IMR-90 (cell line): ENCODE measurements around the gene TP63. TPM values are rescaled to one million over a fixed set of nuclear protein-coding genes. Genes with fewer than 3 reads are reported as not detected.

Source experiments
- ATAC-seq: fragments of 200-7000 bp; cut with Tn5 transposase; 2 replicates; pipeline ENCODE4 v1.9.1; 2020; ENCODE audit warnings: low read depth, mild to moderate bottlenecking, moderate library complexity
- BruUV-seq: library from RNA; stranded (reverse); fragments of 400-500 nt; replicated peaks from 2 replicates; lab custom pipeline; 2021; lab: Mats Ljungman, UMichigan
- CTCF ChIA-PET: fragments of 300-600 bp; formaldehyde crosslinking; extraction: SDS; loops from one replicate; lab custom pipeline; 2021; ENCODE audit warnings: antibody characterized with exemption; lab: Yijun Ruan, JAX
- POLR2A ChIA-PET: fragments of 300-600 bp; sonication (Branson Sonifier 250); formaldehyde crosslinking; loops from one replicate; lab custom pipeline; 2022; ENCODE audit warnings: antibody characterized with exemption; ENCODE audit not compliant: unreplicated experiment; lab: Charles Lee
- DNase-seq: peaks from one replicate; pipeline ENCODE4 v3.0.0; 2013
- H2AFZ ChIP-seq: replicated peaks from 2 replicates; pipeline ENCODE3; 2013; ENCODE audit warnings: low read length, mild to moderate bottlenecking; ENCODE audit not compliant: poor library complexity
- H2AK5ac ChIP-seq: 2 replicates; pipeline ENCODE4 v1.6.1; 2013; ENCODE audit warnings: low read depth, low read length, inconsistent platforms
- H2AK9ac ChIP-seq: replicated peaks from 2 replicates; pipeline ENCODE3; 2013; ENCODE audit warnings: mild to moderate bottlenecking, low read depth, low read length, moderate library complexity; ENCODE audit not compliant: poor library complexity
- H2BK120ac ChIP-seq: 2 replicates; pipeline ENCODE4 v1.6.1; 2013; ENCODE audit warnings: low read depth, low read length, inconsistent platforms
- H2BK15ac ChIP-seq: 3 replicates; pipeline ENCODE4 v1.6.1; 2013; ENCODE audit warnings: low read depth, low read length, inconsistent platforms
- H2BK20ac ChIP-seq: 2 replicates; pipeline ENCODE4 v1.6.1; 2013; ENCODE audit warnings: low read depth, mild to moderate bottlenecking, inconsistent platforms, low read length, moderate library complexity
- H2BK5ac ChIP-seq: 2 replicates; pipeline ENCODE4 v1.6.1; 2013; ENCODE audit warnings: mild to moderate bottlenecking, low read depth, low read length, inconsistent platforms; ENCODE audit not compliant: poor library complexity, severe bottlenecking
- H3K14ac ChIP-seq: replicated peaks from 2 replicates; pipeline ENCODE4 v1.6.1; 2013; ENCODE audit warnings: low read depth, low read length, inconsistent platforms
- H3K18ac ChIP-seq: 2 replicates; pipeline ENCODE4 v1.6.1; 2013; ENCODE audit warnings: low read depth, low read length, control low read depth
- H3K23ac ChIP-seq: 2 replicates; pipeline ENCODE4 v1.6.1; 2013; ENCODE audit warnings: low read depth, low read length, inconsistent platforms
- H3K27ac ChIP-seq: 2 replicates; pipeline ENCODE4 v1.5.1; 2013; ENCODE audit warnings: mild to moderate bottlenecking, control low read depth, low read length; ENCODE audit not compliant: insufficient read depth
- H3K27me3 ChIP-seq: 2 replicates; pipeline ENCODE4 v1.6.1; 2013; ENCODE audit warnings: low read length; ENCODE audit not compliant: control insufficient read depth, insufficient read depth
- H3K36me3 ChIP-seq: 2 replicates; pipeline ENCODE4 v1.6.1; 2013; ENCODE audit warnings: low read length, mixed read lengths; ENCODE audit not compliant: control insufficient read depth, insufficient read depth
- H3K4ac ChIP-seq: 2 replicates; pipeline ENCODE4 v1.6.1; 2013; ENCODE audit warnings: low read depth, low read length, inconsistent platforms
- H3K4me1 ChIP-seq: 2 replicates; pipeline ENCODE4 v1.6.1; 2013; ENCODE audit warnings: low read length, mixed read lengths; ENCODE audit not compliant: control insufficient read depth, insufficient read depth
- H3K4me2 ChIP-seq: 2 replicates; pipeline ENCODE4 v1.6.1; 2013; ENCODE audit warnings: low read depth, mild to moderate bottlenecking, control low read depth, low read length, moderate library complexity
- H3K4me3 ChIP-seq: 2 replicates; pipeline ENCODE4 v1.5.1; 2013; ENCODE audit warnings: low read depth, mild to moderate bottlenecking, control low read depth, low read length, moderate library complexity; ENCODE audit not compliant: insufficient read depth
- H3K56ac ChIP-seq: 2 replicates; pipeline ENCODE4 v1.6.1; 2013; ENCODE audit warnings: low read length, inconsistent platforms; ENCODE audit not compliant: insufficient read depth; ENCODE audit errors: extremely low read depth
- H3K79me1 ChIP-seq, 2 experiments: 2 replicates each; pipeline ENCODE4 v1.6.1; 2013; ENCODE audit warnings: low read length in 2 of 2, inconsistent platforms in 1 of 2, low read depth in 1 of 2
- H3K9ac ChIP-seq: 2 replicates; pipeline ENCODE4 v1.6.1; 2013; ENCODE audit warnings: low read depth, low read length, control low read depth
- H3K9me1 ChIP-seq: 2 replicates; pipeline ENCODE4 v1.6.1; 2013; ENCODE audit warnings: low read length, inconsistent platforms; ENCODE audit not compliant: insufficient read depth
- H3K9me3 ChIP-seq: 2 replicates; pipeline ENCODE4 v1.6.1; 2013; ENCODE audit warnings: low read length; ENCODE audit not compliant: control insufficient read depth, insufficient read depth
- H4K20me1 ChIP-seq: 2 replicates; pipeline ENCODE4 v1.6.1; 2013; ENCODE audit warnings: low read length, inconsistent platforms; ENCODE audit not compliant: insufficient read depth
- H4K5ac ChIP-seq: 2 replicates; pipeline ENCODE4 v1.6.1; 2013; ENCODE audit warnings: mild to moderate bottlenecking, low read depth, low read length, control low read depth
- H4K8ac ChIP-seq, 2 experiments: 2 replicates each; pipeline ENCODE4 v1.6.1; 2013; ENCODE audit warnings: low read depth in 2 of 2, low read length in 2 of 2, control low read depth in 1 of 2, inconsistent platforms in 1 of 2
- H4K91ac ChIP-seq: 2 replicates; pipeline ENCODE4 v1.6.1; 2013; ENCODE audit warnings: low read depth, low read length, inconsistent platforms; ENCODE audit not compliant: insufficient read depth
- BHLHE40 ChIP-seq: fragments of 150-350 bp; IDR thresholded peaks from 2 replicates; pipeline ENCODE4 v1.6.1; 2016; ENCODE audit warnings: mild to moderate bottlenecking, low read depth, low read length
- CEBPB ChIP-seq: IDR thresholded peaks from 2 replicates; pipeline ENCODE4 v1.6.1; 2012; ENCODE audit warnings: low read depth, low read length, improper control_type of control experiment
- ELK1 ChIP-seq: fragments of 150-350 bp; IDR thresholded peaks from 2 replicates; pipeline ENCODE4 v1.6.1; 2016; ENCODE audit warnings: low read depth, mild to moderate bottlenecking, low read length, moderate library complexity, borderline replicate concordance
- MAFK ChIP-seq: IDR thresholded peaks from 2 replicates; pipeline ENCODE4 v1.6.1; 2012; ENCODE audit warnings: low read depth, low read length, improper control_type of control experiment
- MAZ ChIP-seq: IDR thresholded peaks from 2 replicates; pipeline ENCODE4 v1.6.1; 2012; ENCODE audit warnings: low read depth, mild to moderate bottlenecking, low read length, improper control_type of control experiment, moderate library complexity, borderline replicate concordance
- RFX5 ChIP-seq: IDR thresholded peaks from 2 replicates; pipeline ENCODE4 v1.8.0; 2012; ENCODE audit warnings: low read depth, mild to moderate bottlenecking, low read length, moderate library complexity
- SMC3 ChIP-seq: fragments of 150-350 bp; IDR thresholded peaks from 2 replicates; pipeline ENCODE4 v1.6.1; 2016; ENCODE audit warnings: low read depth, mild to moderate bottlenecking, antibody characterized with exemption, low read length, moderate library complexity
- WGBS, 2 experiments: methylation state at CpG; one replicate each; pipeline versions ENCODE4 v1.1.5 to v1.1.7; 2013; ENCODE audit warnings: missing lambda C conversion rate in 2 of 2; ENCODE audit not compliant: insufficient read length in 1 of 2; ENCODE audit errors: extremely low coverage in 2 of 2; 5-methylcytosine and 5-hydroxymethylcytosine counted together
- dilution Hi-C: fragments of 300-500 bp; cut with HindIII; formaldehyde crosslinking; loops from one replicate; pipeline ENCODE4 v1.14.3; 2018; ENCODE audit warnings: low sequenced_read_pairs; ENCODE audit not compliant: unreplicated experiment
- in situ Hi-C: fragments of 300-500 bp; cut with MboI; formaldehyde crosslinking; loops from 3 replicates; pipeline ENCODE4 v1.14.3; 2019; ENCODE audit warnings: low sequenced_read_pairs, inconsistent platforms, mixed read lengths
- intact Hi-C: fragments of 100-400 bp; cut with micrococcal nuclease; formaldehyde crosslinking; loops from 2 replicates; pipeline ENCODE4 v1.10.0; 2022
- polyA plus RNA-seq, 3 experiments: library from polyadenylated mRNA; depleted of rRNA; stranded (reverse); fragments of >200 nt; gene quantifications; 2 replicates each; pipeline ENCODE4 v1.2.3, GENCODE V29; 2012; ENCODE audit warnings: low replicate concordance in 1 of 3
- total RNA-seq: library from RNA; depleted of rRNA; stranded (reverse); fragments of >200 nt; gene quantifications from 2 replicates; pipeline ENCODE4 v1.2.3, GENCODE V29; 2012
- TF ChIP-seq, protein P1 (sequence below): conservative IDR thresholded peaks from 2 replicates; pipeline ENCODE4 v1.5.1; 2012; ENCODE audit warnings: mild to moderate bottlenecking, low read depth, low read length, improper control_type of control experiment

The TP63 gene
- total and polyA plus RNA-seq, 2 of the 4 experiments (the other 2 are of a cell fraction), result not detected

- in situ Hi-C loops (no loop called here), dilution Hi-C loops (no loop called here), intact Hi-C loops (no loop called here)
- no peak overlapping the region for H4K5ac ChIP-seq
- POLR2A ChIA-PET, result no interaction called here
- H3K27me3 ChIP-seq, result no peaks in the 10 kb centered on the region
- H2BK5ac ChIP-seq, result no peak overlapping the region
- no peaks in the 10 kb centered on the region for H4K20me1 ChIP-seq
- H3K14ac ChIP-seq, result no peak overlapping the region
- H4K91ac ChIP-seq, result no peak overlapping the region
- H3K4me1 ChIP-seq, result no peaks in the 10 kb centered on the region
- DNase-seq, result no peak
- no peak overlapping the region for H3K27ac ChIP-seq
- H2BK20ac ChIP-seq, result no peak overlapping the region
- H3K9ac ChIP-seq, result no peak overlapping the region
- no peaks in the 10 kb centered on the region for H3K9me1 ChIP-seq
- H3K9me3 ChIP-seq, result no peaks in the 10 kb centered on the region; the same call in 1 of the 2 replicates
- no peak overlapping the region for H3K23ac ChIP-seq
- H2BK15ac ChIP-seq, result no peak overlapping the region
- H2AK5ac ChIP-seq, result no peak overlapping the region
- no peak overlapping the region for H3K56ac ChIP-seq
- CTCF ChIA-PET, result no interaction called here
- no peak overlapping the region for H3K4me3 ChIP-seq
- no peaks in the 10 kb centered on the region for H3K36me3 ChIP-seq
- no peak overlapping the region for H2AFZ ChIP-seq
- no peak overlapping the region for H3K4me2 ChIP-seq
- no peak overlapping the region for H3K18ac ChIP-seq
- TF ChIP-seq MAFK (no peak), RFX5 (no peak), BHLHE40 (no peak), MAZ (no peak), SMC3 (no peak), ELK1 (no peak), CEBPB (no peak)
- TF ChIP-seq, protein P1, sequence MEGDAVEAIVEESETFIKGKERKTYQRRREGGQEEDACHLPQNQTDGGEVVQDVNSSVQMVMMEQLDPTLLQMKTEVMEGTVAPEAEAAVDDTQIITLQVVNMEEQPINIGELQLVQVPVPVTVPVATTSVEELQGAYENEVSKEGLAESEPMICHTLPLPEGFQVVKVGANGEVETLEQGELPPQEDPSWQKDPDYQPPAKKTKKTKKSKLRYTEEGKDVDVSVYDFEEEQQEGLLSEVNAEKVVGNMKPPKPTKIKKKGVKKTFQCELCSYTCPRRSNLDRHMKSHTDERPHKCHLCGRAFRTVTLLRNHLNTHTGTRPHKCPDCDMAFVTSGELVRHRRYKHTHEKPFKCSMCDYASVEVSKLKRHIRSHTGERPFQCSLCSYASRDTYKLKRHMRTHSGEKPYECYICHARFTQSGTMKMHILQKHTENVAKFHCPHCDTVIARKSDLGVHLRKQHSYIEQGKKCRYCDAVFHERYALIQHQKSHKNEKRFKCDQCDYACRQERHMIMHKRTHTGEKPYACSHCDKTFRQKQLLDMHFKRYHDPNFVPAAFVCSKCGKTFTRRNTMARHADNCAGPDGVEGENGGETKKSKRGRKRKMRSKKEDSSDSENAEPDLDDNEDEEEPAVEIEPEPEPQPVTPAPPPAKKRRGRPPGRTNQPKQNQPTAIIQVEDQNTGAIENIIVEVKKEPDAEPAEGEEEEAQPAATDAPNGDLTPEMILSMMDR, result no peak
- BruUV-seq, result no TSS peak
- WGBS, 2 experiments, result 0% methylated on average over 1 of the region's 5 CpGs; no CpG with 5 or more reads in 1 of the 2 experiments
- no peak overlapping the region for H2BK120ac ChIP-seq
- no peak for ATAC-seq
- H3K4ac ChIP-seq, result no peak overlapping the region
- H3K79me1 ChIP-seq, result no peaks in the 10 kb centered on the region
- no peak overlapping the region for H2AK9ac ChIP-seq
- no peak overlapping the region for H4K8ac ChIP-seq
These were observed 269.4 kb downstream of the TP63 start for GRCh38 chr3:189900578-189900977.
